Measurements from ENCODE around the gene PUS1. TPM values are rescaled to one million over a fixed set of nuclear protein-coding genes. Genes with fewer than 3 reads are reported as not detected.
A peak's percentile ranks its signal among the peaks of the same experiment; 100 is the strongest.

PUS1 gene
- total and polyA plus RNA-seq, 8 donors, result 7.6 to 35.4 (median 14.7) TPM

DNA sequence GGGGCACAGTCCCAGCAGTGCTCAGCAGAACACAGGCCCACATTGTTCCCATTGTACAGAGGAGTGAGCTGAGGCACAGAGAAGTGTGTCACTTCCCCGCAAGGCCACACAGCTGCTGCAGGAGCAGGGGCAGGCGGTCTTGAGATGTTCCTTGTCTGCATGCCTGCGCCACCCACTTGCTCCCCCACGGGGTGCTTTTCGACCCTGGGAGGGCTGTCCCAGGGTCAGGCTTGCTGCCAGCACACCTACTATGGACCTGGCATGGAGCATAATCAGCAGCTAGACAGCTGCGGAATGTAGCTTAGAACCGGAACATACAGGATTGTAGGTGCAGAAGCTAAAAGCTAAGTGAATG is 12.9 kb downstream of the PUS1 start:
- H3K4me3 ChIP-seq, result no peak overlapping the region
- peak in 1 of 6 donors; percentile 25 for DNase-seq
- no peak for FAIRE-seq
- peaks cover 0 to 8% (median 7%) of the 10 kb centered on the region in 3 donors for H3K36me3 ChIP-seq
- H3K9me3 ChIP-seq, result no peaks in the 10 kb centered on the region
- TF ChIP-seq, protein P1, sequence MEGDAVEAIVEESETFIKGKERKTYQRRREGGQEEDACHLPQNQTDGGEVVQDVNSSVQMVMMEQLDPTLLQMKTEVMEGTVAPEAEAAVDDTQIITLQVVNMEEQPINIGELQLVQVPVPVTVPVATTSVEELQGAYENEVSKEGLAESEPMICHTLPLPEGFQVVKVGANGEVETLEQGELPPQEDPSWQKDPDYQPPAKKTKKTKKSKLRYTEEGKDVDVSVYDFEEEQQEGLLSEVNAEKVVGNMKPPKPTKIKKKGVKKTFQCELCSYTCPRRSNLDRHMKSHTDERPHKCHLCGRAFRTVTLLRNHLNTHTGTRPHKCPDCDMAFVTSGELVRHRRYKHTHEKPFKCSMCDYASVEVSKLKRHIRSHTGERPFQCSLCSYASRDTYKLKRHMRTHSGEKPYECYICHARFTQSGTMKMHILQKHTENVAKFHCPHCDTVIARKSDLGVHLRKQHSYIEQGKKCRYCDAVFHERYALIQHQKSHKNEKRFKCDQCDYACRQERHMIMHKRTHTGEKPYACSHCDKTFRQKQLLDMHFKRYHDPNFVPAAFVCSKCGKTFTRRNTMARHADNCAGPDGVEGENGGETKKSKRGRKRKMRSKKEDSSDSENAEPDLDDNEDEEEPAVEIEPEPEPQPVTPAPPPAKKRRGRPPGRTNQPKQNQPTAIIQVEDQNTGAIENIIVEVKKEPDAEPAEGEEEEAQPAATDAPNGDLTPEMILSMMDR (IDR thresholded peaks at IDR 0.05), result no peak
- H3K4me1 ChIP-seq, result no peaks in the 10 kb centered on the region
- intact Hi-C loops (cut with DNase I), result no loop called here
- H3K27ac ChIP-seq, result no peak overlapping the region
- no peak for ATAC-seq
- no peaks in the 10 kb centered on the region for H3K27me3 ChIP-seq
- WGBS, 2 donors, result 90 to 92% methylated on average over 7 of the region's 7 CpGs

DNA sequence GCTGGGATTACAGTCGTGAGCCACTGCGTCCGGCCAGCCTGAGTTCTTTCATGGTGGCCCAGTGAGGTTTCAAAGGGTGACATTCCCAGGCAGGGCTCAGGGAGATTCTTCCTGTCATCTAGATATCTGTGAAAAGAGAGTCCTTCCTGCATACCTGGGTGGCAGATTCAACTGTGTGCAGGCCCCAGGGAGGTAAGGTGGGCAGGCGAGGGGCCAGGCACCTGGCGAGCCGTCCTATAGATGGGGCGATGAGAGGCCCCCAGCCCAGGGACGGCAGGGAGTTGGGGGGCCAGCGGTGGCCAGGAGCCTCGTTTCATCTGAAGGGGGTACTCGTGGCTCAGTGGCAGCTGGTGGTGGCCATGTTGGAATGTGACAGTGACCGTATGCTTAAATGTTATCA is 13.6 kb downstream of the PUS1 start:
- intact Hi-C loops (cut with DNase I), result no loop called here
- peaks cover 0 to 8% (median 7%) of the 10 kb centered on the region in 3 donors for H3K36me3 ChIP-seq
- no peak for FAIRE-seq
- TF ChIP-seq, protein P1 (IDR thresholded peaks at IDR 0.05), result no peak
- 92 to 95% methylated on average over 12 of the region's 12 CpGs for WGBS, 2 donors
- H3K4me3 ChIP-seq, result no peak overlapping the region
- no peaks in the 10 kb centered on the region for H3K9me3 ChIP-seq
- ATAC-seq, result no peak
- no peaks in the 10 kb centered on the region for H3K4me1 ChIP-seq
- peak in 1 of 6 donors; percentile 30 for DNase-seq
- no peak overlapping the region for H3K27ac ChIP-seq
- H3K27me3 ChIP-seq, result no peaks in the 10 kb centered on the region

DNA sequence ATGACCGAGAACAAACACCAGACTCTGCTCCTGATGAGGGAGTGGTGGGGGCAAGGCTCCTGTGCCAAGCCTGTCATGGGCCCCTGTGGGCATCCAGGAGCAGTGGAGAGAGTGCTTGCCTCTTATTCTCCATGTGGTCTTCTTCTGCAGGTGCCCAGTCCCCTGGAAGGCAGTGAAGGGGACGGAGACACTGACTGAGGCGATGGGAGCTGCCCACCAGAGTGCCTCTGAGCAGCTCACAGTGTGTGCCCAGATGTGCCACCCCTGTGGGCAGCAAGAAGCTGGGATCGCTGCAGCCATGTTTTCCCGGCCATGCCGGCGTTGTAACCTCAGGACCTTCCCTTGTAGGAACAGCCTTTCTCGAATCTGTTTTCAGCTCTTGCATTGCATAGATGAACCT is 14.3 kb downstream of the PUS1 start:
- TF ChIP-seq, protein P1 (IDR thresholded peaks at IDR 0.05), result no peak
- no peak for ATAC-seq

DNA sequence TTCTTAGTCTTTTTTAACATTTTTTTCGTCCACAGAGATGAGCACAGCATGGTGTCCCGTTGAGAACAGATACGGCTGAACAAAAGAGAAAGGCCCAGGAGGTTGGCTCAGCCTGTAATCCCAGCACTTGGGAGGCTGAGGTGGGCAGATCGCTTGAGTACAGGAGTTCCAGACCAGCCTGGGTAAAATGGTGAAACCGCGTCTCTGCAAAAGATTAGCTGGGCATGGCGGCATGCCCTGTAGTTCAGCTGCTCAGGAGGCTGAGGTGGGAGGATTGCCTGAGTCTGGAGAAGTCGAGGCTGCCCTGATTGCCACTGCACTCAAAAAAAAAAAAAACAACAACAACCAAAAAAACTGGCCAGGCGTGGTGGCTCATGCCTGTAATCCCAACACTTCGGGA is 14.8 kb downstream of the PUS1 start:
- Histone ChIP-seq H3K27ac (no peak overlapping the region), H3K9me3 (no peaks in the 10 kb centered on the region), H3K4me1 (peaks cover 0 to 3% (median 0%) of the 10 kb centered on the region in 3 donors), H3K36me3 (peaks cover 0 to 8% (median 7%) of the 10 kb centered on the region in 3 donors), H3K27me3 (no peaks in the 10 kb centered on the region), H3K4me3 (no peak overlapping the region)
- DNase-seq, result peak in 1 of 6 donors; percentile 13
- WGBS, 2 donors, result 97% methylated on average over 10 of the region's 10 CpGs
- TF ChIP-seq, protein P1 (IDR thresholded peaks at IDR 0.05), result no peak
- intact Hi-C loops (cut with DNase I), result no loop called here
- ATAC-seq, result no peak
- no peak for FAIRE-seq

More for the DNA sequence above, 14.3 kb downstream of the PUS1 start:
- intact Hi-C loops (cut with DNase I), result no loop called here
- DNase-seq, result peak in 1 of 6 donors; percentile 32
- 96 to 99% methylated on average over 8 of the region's 8 CpGs for WGBS, 2 donors
- H3K27me3 ChIP-seq, result no peaks in the 10 kb centered on the region
- H3K9me3 ChIP-seq, result no peaks in the 10 kb centered on the region
- H3K4me3 ChIP-seq, result no peak overlapping the region
- H3K27ac ChIP-seq, result no peak overlapping the region
- no peak for FAIRE-seq
- peaks cover 0 to 8% (median 7%) of the 10 kb centered on the region in 3 donors for H3K36me3 ChIP-seq
- no peaks in the 10 kb centered on the region for H3K4me1 ChIP-seq

DNA sequence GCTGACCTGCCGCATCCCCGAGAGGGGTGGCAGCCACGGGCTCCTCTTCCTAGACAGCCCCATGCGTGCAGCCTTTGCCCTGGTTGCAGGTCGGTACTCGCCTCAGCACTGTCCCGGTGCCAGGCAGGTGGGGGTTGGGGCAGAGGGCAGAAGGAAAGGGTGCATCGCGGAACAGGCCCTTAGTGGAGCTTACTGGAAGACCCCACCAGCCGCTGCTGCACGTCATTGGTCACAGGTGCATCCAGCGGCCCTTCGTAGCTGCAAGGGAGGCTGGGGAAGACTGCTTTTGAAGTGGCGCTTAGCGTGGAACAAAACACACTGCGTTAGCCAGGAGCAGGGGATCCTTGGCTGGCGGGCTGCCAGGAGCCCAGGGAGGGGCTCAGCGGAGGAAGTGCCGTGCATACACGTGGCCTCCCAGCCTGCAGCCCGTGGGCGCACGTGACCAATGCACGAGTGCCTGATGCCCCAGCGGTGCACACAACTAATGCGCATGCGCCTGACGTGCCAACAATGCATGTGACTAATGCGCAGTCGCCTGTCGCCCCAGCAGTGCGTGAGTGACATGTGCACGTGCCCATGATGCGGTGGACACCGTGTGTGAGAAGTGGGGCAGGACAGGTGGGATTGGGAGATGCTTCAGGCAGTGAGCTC is 15.7 kb downstream of the PUS1 start:
- DNase-seq (peak in 3 of 6 donors; percentile 47 to 74 (median 59)), ATAC-seq (no peak), FAIRE-seq (no peak)
- Histone ChIP-seq H3K36me3 (peaks cover 0 to 8% (median 7%) of the 10 kb centered on the region in 3 donors), H3K4me3 (no peak overlapping the region), H3K27me3 (no peaks in the 10 kb centered on the region), H3K27ac (no peak overlapping the region), H3K4me1 (peaks cover 0 to 3% (median 0%) of the 10 kb centered on the region in 3 donors), H3K9me3 (no peaks in the 10 kb centered on the region)
- intact Hi-C loops (cut with DNase I), result no loop called here
- TF ChIP-seq, protein P1 (IDR thresholded peaks at IDR 0.05), result no peak
- WGBS, 2 donors, result 92 to 93% methylated on average over 35 of the region's 35 CpGs
